ENCODE results near the gene ZBTB44.

The ZBTB44 gene

DNA sequence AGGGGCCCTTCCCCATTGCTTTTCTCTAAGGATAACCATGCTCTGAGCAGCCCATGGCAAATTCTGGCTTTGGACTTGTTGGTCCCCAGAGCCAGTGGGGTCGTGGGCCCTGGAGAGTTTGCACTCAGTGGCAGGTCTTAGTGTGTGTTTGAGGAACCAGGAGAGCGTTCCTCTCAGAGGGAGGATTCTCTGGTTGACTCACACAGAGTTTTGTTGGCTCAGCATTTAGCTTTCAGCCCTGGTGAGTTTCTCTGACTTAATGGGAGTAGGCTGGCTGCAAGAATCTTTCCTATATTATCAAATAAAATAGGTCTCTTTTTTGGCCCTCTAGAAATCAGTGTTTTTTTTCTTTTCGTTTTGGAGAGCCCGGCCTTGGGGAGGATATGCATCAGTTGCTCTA is 134.2 kb downstream of the ZBTB44 start:
- in situ Hi-C loops (cut with HindIII; ENCODE audit: low sequenced_read_pairs) = no loop called here

GRCh38 chr11:130179396-130180306 is 135.1 kb downstream of the ZBTB44 start:
- in situ Hi-C loops (cut with HindIII; ENCODE audit: low sequenced_read_pairs) = no loop called here

DNA sequence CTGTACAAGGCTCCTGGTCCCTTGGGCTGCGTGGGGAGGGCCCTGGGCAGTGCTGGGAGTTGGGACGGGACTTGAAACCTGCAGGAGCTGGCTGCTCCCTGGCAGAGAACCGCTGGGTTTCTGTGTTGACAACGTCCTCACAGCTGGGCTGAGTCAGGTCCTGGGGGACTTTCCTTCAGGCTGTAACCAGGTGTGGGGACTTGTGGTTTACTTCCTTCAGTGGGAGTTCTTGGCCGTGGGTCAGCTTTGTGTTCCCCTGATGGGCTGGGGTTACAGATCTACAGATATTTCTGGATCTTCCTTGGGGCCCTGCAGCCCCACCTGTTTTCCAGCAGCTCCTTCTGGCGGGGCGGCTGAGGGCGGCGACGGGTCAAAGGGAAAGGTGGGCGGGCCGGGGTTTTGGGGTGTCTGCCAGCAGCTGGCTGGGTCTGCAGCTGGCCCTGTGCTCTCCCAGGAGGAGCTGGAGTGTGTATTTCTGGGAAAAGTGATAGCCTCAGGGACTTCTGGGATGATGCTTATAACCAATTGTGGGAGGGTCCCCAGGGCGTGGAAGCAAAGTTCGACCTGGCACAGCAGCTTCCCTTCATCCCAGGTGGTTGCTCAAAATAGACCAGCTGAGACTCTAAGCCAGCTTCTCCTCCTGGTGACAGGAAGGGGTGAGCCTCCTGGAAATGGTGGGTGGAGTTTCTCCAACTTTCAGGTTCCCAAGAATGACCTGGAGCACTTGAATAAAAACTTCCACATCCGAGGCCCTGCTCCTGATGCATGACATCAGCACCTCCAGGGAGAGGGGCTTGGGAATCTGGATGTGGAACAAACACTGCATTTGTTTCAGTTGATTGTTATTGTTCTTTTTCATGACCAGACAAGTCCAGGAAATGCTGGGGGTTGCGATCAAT is 136.0 kb downstream of the ZBTB44 start:
- in situ Hi-C loops (cut with HindIII; ENCODE audit: low sequenced_read_pairs) = no loop called here

- in situ Hi-C loops (cut with HindIII; ENCODE audit: low sequenced_read_pairs) = no loop called here
These were observed 136.9 kb downstream of the ZBTB44 start for GRCh38 chr11:130177782-130178181.

All from endothelial cell of hepatic sinusoid (primary cell).